ENCODE results near the gene DFFB.

DFFB gene

GRCh38 chr1:3894626-3895278 lies 37.5 kb downstream of the DFFB start:
- Histone ChIP-seq H3K4me3 (ENCODE audit: low read length) (no peak overlapping the region), H3K27ac (ENCODE audit: low read length) (no peak overlapping the region), H3K4me1 (ENCODE audit: control insufficient read depth, insufficient read depth, low read length) (no peaks in the 10 kb centered on the region), H3K27me3 (ENCODE audit: control insufficient read depth, insufficient read depth, low read length) (no peaks in the 10 kb centered on the region), H3K9me3 (ENCODE audit: control insufficient read depth, insufficient read depth, low read length) (no peaks in the 10 kb centered on the region), H3K36me3 (ENCODE audit: control insufficient read depth, insufficient read depth, low read length) (peaks cover 3% of the 10 kb centered on the region)
- WGBS (ENCODE audit: insufficient coverage, insufficient read length): no CpG with 5 or more reads among the region's 17 CpGs
- DNase-seq (ENCODE audit: low read depth, low spot score): no peak

- Histone ChIP-seq H3K27ac (ENCODE audit: low read length) (no peak overlapping the region), H3K27me3 (ENCODE audit: control insufficient read depth, insufficient read depth, low read length) (no peaks in the 10 kb centered on the region), H3K4me3 (ENCODE audit: low read length) (no peak overlapping the region), H3K9me3 (ENCODE audit: control insufficient read depth, insufficient read depth, low read length) (no peaks in the 10 kb centered on the region), H3K4me1 (ENCODE audit: control insufficient read depth, insufficient read depth, low read length) (no peaks in the 10 kb centered on the region), H3K36me3 (ENCODE audit: control insufficient read depth, insufficient read depth, low read length) (peaks cover 1% of the 10 kb centered on the region)
- DNase-seq (ENCODE audit: low read depth, low spot score): no peak
- WGBS (ENCODE audit: insufficient coverage, insufficient read length): no CpG with 5 or more reads among the region's 13 CpGs
Observed at GRCh38 chr1:3895279-3895950, 38.1 kb downstream of the DFFB start.

GRCh38 chr1:3895951-3896325 lies 38.7 kb downstream of the DFFB start:
- no CpG with 5 or more reads among the region's 4 CpGs for WGBS (ENCODE audit: insufficient coverage, insufficient read length)
- Histone ChIP-seq H3K4me3 (ENCODE audit: low read length) (no peak overlapping the region), H3K9me3 (ENCODE audit: control insufficient read depth, insufficient read depth, low read length) (no peaks in the 10 kb centered on the region)

GRCh38 chr1:3896396-3897000 lies 39.2 kb downstream of the DFFB start:
- H3K36me3 ChIP-seq (ENCODE audit: control insufficient read depth, insufficient read depth, low read length): no peaks in the 10 kb centered on the region; the same call in 1 of the 2 replicates
- H3K27ac ChIP-seq (ENCODE audit: low read length): no peak overlapping the region
- H3K9me3 ChIP-seq (ENCODE audit: control insufficient read depth, insufficient read depth, low read length): no peaks in the 10 kb centered on the region
- H3K4me3 ChIP-seq (ENCODE audit: low read length): no peak overlapping the region
- H3K27me3 ChIP-seq (ENCODE audit: control insufficient read depth, insufficient read depth, low read length): no peaks in the 10 kb centered on the region
- DNase-seq (ENCODE audit: low read depth, low spot score): no peak
- no peaks in the 10 kb centered on the region for H3K4me1 ChIP-seq (ENCODE audit: control insufficient read depth, insufficient read depth, low read length)
- WGBS (ENCODE audit: insufficient coverage, insufficient read length): no CpG with 5 or more reads among the region's 7 CpGs

More at GRCh38 chr1:3895951-3896325, 38.7 kb downstream of the DFFB start:
- Histone ChIP-seq H3K4me1 (ENCODE audit: control insufficient read depth, insufficient read depth, low read length) (no peaks in the 10 kb centered on the region), H3K36me3 (ENCODE audit: control insufficient read depth, insufficient read depth, low read length) (no peaks in the 10 kb centered on the region; the same call in 1 of the 2 replicates), H3K27me3 (ENCODE audit: control insufficient read depth, insufficient read depth, low read length) (no peaks in the 10 kb centered on the region), H3K27ac (ENCODE audit: low read length) (no peak overlapping the region)
- no peak for DNase-seq (ENCODE audit: low read depth, low spot score)

GRCh38 chr1:3898475-3898735 lies 41.1 kb downstream of the DFFB start:
- H3K9me3 ChIP-seq (ENCODE audit: control insufficient read depth, insufficient read depth, low read length): no peaks in the 10 kb centered on the region
- H3K4me3 ChIP-seq (ENCODE audit: low read length): no peak overlapping the region
- H3K36me3 ChIP-seq (ENCODE audit: control insufficient read depth, insufficient read depth, low read length): no peaks in the 10 kb centered on the region
- no peak overlapping the region for H3K27ac ChIP-seq (ENCODE audit: low read length)
- no peaks in the 10 kb centered on the region for H3K27me3 ChIP-seq (ENCODE audit: control insufficient read depth, insufficient read depth, low read length)
- DNase-seq (ENCODE audit: low read depth, low spot score): no peak
- no peaks in the 10 kb centered on the region for H3K4me1 ChIP-seq (ENCODE audit: control insufficient read depth, insufficient read depth, low read length)

- H3K4me3 ChIP-seq (ENCODE audit: low read length): peak overlapping the region; percentile 86
- DNase-seq (ENCODE audit: low read depth, low spot score): no peak
- no peaks in the 10 kb centered on the region for H3K9me3 ChIP-seq (ENCODE audit: control insufficient read depth, insufficient read depth, low read length)
- H3K4me1 ChIP-seq (ENCODE audit: control insufficient read depth, insufficient read depth, low read length): no peaks in the 10 kb centered on the region
- no CpG with 5 or more reads among the region's 10 CpGs for WGBS (ENCODE audit: insufficient coverage, insufficient read length)
- no peaks in the 10 kb centered on the region for H3K27me3 ChIP-seq (ENCODE audit: control insufficient read depth, insufficient read depth, low read length)
- H3K36me3 ChIP-seq (ENCODE audit: control insufficient read depth, insufficient read depth, low read length): no peaks in the 10 kb centered on the region
- no peak overlapping the region for H3K27ac ChIP-seq (ENCODE audit: low read length)
Observed at GRCh38 chr1:3898994-3899753, 41.9 kb downstream of the DFFB start.

GRCh38 chr1:3899754-3900149 lies 42.5 kb downstream of the DFFB start:
- H3K9me3 ChIP-seq (ENCODE audit: control insufficient read depth, insufficient read depth, low read length): no peaks in the 10 kb centered on the region
- no peaks in the 10 kb centered on the region for H3K4me1 ChIP-seq (ENCODE audit: control insufficient read depth, insufficient read depth, low read length)
- no peak for DNase-seq (ENCODE audit: low read depth, low spot score)
- peak overlapping the region; percentile 86 for H3K4me3 ChIP-seq (ENCODE audit: low read length)
- no peak overlapping the region for H3K27ac ChIP-seq (ENCODE audit: low read length)
- WGBS (ENCODE audit: insufficient coverage, insufficient read length): no CpG with 5 or more reads among the region's 26 CpGs
- H3K27me3 ChIP-seq (ENCODE audit: control insufficient read depth, insufficient read depth, low read length): no peaks in the 10 kb centered on the region
- H3K36me3 ChIP-seq (ENCODE audit: control insufficient read depth, insufficient read depth, low read length): no peaks in the 10 kb centered on the region

- peak within 1 kb of the TSS; percentile 86 for H3K4me3 ChIP-seq (ENCODE audit: low read length)
- peak; percentile 85 for DNase-seq (ENCODE audit: low read depth, low spot score)
- no peak within 1 kb of the TSS for H3K27ac ChIP-seq (ENCODE audit: low read length)
- H3K36me3 ChIP-seq (ENCODE audit: control insufficient read depth, insufficient read depth, low read length): no peaks in the 10 kb centered on the region
- no CpG with 5 or more reads among the region's 58 CpGs for WGBS (ENCODE audit: insufficient coverage, insufficient read length)
- no peaks in the 10 kb centered on the region for H3K27me3 ChIP-seq (ENCODE audit: control insufficient read depth, insufficient read depth, low read length)
- no peaks in the 10 kb centered on the region for H3K4me1 ChIP-seq (ENCODE audit: control insufficient read depth, insufficient read depth, low read length)
- no peaks in the 10 kb centered on the region for H3K9me3 ChIP-seq (ENCODE audit: control insufficient read depth, insufficient read depth, low read length)
Observed at GRCh38 chr1:3900150-3900968, 43.1 kb downstream of the DFFB start, which contains the start of gene C1orf174. C1orf174 (minus strand) TSS chr1:3900272; CDS start chr1:3900186, 86 bp downstream.

- H3K4me3 ChIP-seq (ENCODE audit: low read length): peak overlapping the region; percentile 82; the same call in 1 of the 2 replicates
- no peaks in the 10 kb centered on the region for H3K9me3 ChIP-seq (ENCODE audit: control insufficient read depth, insufficient read depth, low read length)
- no peaks in the 10 kb centered on the region for H3K27me3 ChIP-seq (ENCODE audit: control insufficient read depth, insufficient read depth, low read length)
- no CpG with 5 or more reads among the region's 51 CpGs for WGBS (ENCODE audit: insufficient coverage, insufficient read length)
- H3K4me1 ChIP-seq (ENCODE audit: control insufficient read depth, insufficient read depth, low read length): no peaks in the 10 kb centered on the region
- H3K36me3 ChIP-seq (ENCODE audit: control insufficient read depth, insufficient read depth, low read length): no peaks in the 10 kb centered on the region
- H3K27ac ChIP-seq (ENCODE audit: low read length): no peak overlapping the region
- DNase-seq (ENCODE audit: low read depth, low spot score): peak; percentile 89
Observed at GRCh38 chr1:3900969-3901529, 43.8 kb downstream of the DFFB start.

- no peaks in the 10 kb centered on the region for H3K36me3 ChIP-seq (ENCODE audit: control insufficient read depth, insufficient read depth, low read length)
- no peaks in the 10 kb centered on the region for H3K4me1 ChIP-seq (ENCODE audit: control insufficient read depth, insufficient read depth, low read length)
- H3K27ac ChIP-seq (ENCODE audit: low read length): no peak overlapping the region
- H3K27me3 ChIP-seq (ENCODE audit: control insufficient read depth, insufficient read depth, low read length): no peaks in the 10 kb centered on the region
- no peaks in the 10 kb centered on the region for H3K9me3 ChIP-seq (ENCODE audit: control insufficient read depth, insufficient read depth, low read length)
- no peak overlapping the region for H3K4me3 ChIP-seq (ENCODE audit: low read length)
- no CpG with 5 or more reads among the region's 15 CpGs for WGBS (ENCODE audit: insufficient coverage, insufficient read length)
- DNase-seq (ENCODE audit: low read depth, low spot score): no peak
Observed at GRCh38 chr1:3902111-3902511, 44.8 kb downstream of the DFFB start.
